ENCODE data around the gene SEMA3F. TPM values are rescaled to one million over a fixed set of nuclear protein-coding genes. Genes with fewer than 3 reads are reported as not detected.

SEMA3F gene
- total RNA-seq, result 10 to 100 TPM; 10.7 to 15.3 (median 14.6) TPM
- long read RNA-seq, donor 1, transcript SEMA3F-201 (19 exons, 3,802 nt), result major isoform, 6 of 16 reads
- long read RNA-seq, donor 1, partial matches to known transcripts, result 1 of 16 reads
- long read RNA-seq, donor 1, other reads (novel, unspliced or antisense), result 9 of 16 reads
- long read RNA-seq, donor 2, result 0 reads

DNA sequence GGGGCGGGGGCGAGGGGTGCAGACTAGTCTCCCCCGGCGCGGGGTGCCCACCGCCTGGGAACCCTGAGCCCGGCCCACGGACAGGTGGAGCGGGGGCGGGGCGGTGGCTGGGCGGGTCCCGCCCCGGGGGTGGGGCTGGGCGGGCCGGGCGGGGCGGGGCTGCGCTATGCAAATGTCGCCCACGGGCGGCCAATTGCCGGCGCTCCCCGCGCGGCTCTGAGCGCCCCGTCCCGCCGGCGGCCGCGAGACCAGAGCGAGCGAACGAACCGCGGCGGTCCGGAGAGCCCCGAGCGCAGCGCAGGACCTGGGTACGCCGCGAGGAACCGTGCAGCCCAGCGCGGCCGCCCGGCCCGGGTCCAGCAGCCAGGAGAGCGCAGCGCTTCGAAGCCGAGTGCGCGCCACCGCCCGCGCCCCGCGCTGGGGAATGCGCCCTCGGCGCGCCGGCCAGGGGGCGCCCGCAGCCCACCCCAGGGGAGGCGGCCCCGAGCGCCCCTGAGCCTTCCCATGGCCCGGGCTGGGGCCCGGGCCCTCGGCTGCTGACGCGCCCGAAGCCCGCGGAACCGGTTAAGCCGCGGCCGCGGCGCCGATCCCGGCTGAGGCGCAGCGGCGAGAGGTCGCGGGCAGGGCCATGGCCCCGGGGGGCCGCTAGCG lies at the start of gene SEMA3F:
Gene SEMA3F, plus strand, starts transcription at position 485 of the 651 bp plus-strand sequence. CDS start 4,299 bp downstream, outside the sequence.
- Histone ChIP-seq H3K36me3 (ENCODE audit: low read depth) (no peaks in the 10 kb centered on the region), H3K4me1 (ENCODE audit: low read depth) (peaks cover 16% of the 10 kb centered on the region), H3K4me3 (peak within 1 kb of the TSS; percentile 34), H3K9me3 (no peaks in the 10 kb centered on the region)
- ATAC-seq (peak; percentile 84), DNase-seq (peak; percentile 76 to 86 (median 81))
- TF ChIP-seq, protein P1, sequence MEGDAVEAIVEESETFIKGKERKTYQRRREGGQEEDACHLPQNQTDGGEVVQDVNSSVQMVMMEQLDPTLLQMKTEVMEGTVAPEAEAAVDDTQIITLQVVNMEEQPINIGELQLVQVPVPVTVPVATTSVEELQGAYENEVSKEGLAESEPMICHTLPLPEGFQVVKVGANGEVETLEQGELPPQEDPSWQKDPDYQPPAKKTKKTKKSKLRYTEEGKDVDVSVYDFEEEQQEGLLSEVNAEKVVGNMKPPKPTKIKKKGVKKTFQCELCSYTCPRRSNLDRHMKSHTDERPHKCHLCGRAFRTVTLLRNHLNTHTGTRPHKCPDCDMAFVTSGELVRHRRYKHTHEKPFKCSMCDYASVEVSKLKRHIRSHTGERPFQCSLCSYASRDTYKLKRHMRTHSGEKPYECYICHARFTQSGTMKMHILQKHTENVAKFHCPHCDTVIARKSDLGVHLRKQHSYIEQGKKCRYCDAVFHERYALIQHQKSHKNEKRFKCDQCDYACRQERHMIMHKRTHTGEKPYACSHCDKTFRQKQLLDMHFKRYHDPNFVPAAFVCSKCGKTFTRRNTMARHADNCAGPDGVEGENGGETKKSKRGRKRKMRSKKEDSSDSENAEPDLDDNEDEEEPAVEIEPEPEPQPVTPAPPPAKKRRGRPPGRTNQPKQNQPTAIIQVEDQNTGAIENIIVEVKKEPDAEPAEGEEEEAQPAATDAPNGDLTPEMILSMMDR (IDR thresholded peaks at IDR 0.05), result peak; percentile 20
- intact Hi-C loops (cut with DNase I, micrococcal nuclease), result no loop called here

DNA sequence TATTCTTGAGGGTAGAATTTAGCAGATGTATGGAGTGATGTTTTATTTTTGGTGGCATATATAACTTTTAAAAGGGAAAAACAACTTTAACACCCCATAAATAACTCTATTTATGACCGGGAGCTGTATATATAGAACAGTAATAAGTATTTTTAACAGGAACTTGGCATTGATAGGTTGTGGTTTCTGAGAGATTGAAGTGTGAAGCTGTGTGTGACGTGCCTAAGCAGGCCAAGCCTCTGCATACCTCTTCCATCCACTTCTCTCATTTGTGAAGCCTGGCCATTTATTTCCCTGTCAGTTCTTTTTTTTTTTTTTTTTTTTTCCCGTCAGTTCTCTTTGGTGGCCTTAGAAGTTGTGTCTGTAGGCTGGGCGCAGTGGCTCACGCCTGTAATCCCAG lies 43.4 kb upstream of the SEMA3F start:
- TF ChIP-seq, protein P1 (IDR thresholded peaks at IDR 0.05), result no peak
- Histone ChIP-seq H3K4me3 (no peak overlapping the region), H3K4me1 (ENCODE audit: low read depth) (no peaks in the 10 kb centered on the region), H3K36me3 (ENCODE audit: low read depth) (peaks cover 50% of the 10 kb centered on the region), H3K9me3 (no peaks in the 10 kb centered on the region)
- DNase-seq (no peak), ATAC-seq (no peak)
- intact Hi-C loops (cut with DNase I, micrococcal nuclease), result no loop called here

DNA sequence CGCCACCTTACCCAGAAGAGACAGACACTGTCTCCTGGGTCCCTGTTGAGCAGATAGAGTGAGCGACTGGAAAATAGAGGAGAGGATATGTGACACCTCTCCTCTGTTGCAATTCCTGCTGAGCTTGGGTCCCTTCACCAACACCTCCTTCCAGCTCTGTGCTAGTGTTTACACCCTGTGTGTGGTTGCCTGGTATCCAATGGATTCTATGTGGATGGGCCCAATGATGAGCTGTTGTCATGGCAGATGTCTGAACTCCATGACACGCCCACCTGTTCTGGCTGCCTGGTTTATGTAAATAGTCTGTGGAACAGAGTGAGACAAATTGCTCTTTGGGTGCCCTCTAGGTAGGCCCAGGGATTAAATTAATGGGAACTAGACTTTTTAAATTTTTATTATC lies 42.7 kb upstream of the SEMA3F start:
- no peaks in the 10 kb centered on the region for H3K9me3 ChIP-seq
- ATAC-seq (peak; percentile 40), DNase-seq (no peak)
- peaks cover 43% of the 10 kb centered on the region for H3K36me3 ChIP-seq (ENCODE audit: low read depth)
- TF ChIP-seq, protein P1 (IDR thresholded peaks at IDR 0.05), result no peak
- intact Hi-C loops (cut with DNase I, micrococcal nuclease), result no loop called here
- H3K4me1 ChIP-seq (ENCODE audit: low read depth), result no peaks in the 10 kb centered on the region
- no peak overlapping the region for H3K4me3 ChIP-seq

DNA sequence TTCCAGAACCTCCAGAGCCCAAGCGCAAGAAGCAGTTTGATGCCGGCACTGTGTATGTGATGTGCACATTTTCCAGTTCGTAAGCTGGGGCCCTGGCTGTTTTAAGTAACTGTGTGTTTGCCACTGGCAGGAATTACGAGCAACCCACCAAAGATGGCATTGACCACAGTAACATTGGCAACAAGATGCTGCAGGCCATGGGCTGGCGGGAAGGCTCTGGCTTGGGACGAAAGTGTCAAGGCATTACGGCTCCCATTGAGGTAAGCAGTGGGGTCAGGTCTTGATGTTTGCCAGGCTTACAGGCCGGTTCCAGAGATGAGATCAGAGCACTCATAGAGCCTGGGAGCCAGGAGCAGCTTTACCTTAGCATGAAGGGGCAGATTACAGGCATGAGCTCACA lies 38.0 kb upstream of the SEMA3F start:
- DNase-seq (no peak), ATAC-seq (no peak)
- Histone ChIP-seq H3K9me3 (no peaks in the 10 kb centered on the region), H3K36me3 (ENCODE audit: low read depth) (peaks cover 27% of the 10 kb centered on the region), H3K4me3 (no peak overlapping the region), H3K4me1 (ENCODE audit: low read depth) (no peaks in the 10 kb centered on the region)
- intact Hi-C loops (cut with DNase I, micrococcal nuclease), result no loop called here
- TF ChIP-seq, protein P1 (IDR thresholded peaks at IDR 0.05), result no peak

DNA sequence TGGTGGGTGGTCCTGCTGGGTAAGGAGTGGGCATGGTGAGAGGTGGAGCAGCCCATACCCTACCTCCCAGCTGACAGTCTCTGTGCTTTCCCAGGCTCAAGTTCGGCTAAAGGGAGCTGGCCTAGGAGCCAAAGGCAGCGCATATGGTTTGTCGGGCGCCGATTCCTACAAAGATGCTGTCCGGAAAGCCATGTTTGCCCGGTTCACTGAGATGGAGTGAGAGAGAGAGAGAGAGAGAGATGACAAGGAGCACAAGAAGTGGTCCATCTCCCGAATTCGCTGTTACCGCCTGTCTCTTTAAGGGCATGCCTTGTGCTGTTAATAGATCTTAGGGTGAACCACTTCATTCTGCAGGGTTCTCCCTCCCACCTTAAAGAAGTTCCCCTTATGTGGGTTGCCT lies 36.9 kb upstream of the SEMA3F start:
- H3K4me1 ChIP-seq (ENCODE audit: low read depth), result no peaks in the 10 kb centered on the region
- TF ChIP-seq, protein P1 (IDR thresholded peaks at IDR 0.05), result no peak
- intact Hi-C loops (cut with DNase I, micrococcal nuclease), result no loop called here
- DNase-seq (no peak), ATAC-seq (no peak)
- H3K9me3 ChIP-seq, result no peaks in the 10 kb centered on the region
- H3K36me3 ChIP-seq (ENCODE audit: low read depth), result peaks cover 27% of the 10 kb centered on the region
- no peak overlapping the region for H3K4me3 ChIP-seq
